GM19324 (cell line): ENCODE results near the gene CCDC124.
"Not testable (repeated sequence)": the region's sequence is repeated elsewhere in the genome, so short reads cannot be mapped to it uniquely, and the experiment has no call there.

Source experiments
- ATAC-seq: cut with Tn5 transposase; IDR thresholded peaks from one replicate; pipeline ENCODE4 v1.9.1; 2021; ENCODE audit warnings: mild to moderate bottlenecking, moderate library complexity; ENCODE audit not compliant: unreplicated experiment, low FRiP score

CCDC124 gene

GRCh38 chr19:17932485-17933338 is at the start of gene CCDC124:
Gene CCDC124, plus strand, starts transcription at chr19:17933015. Its CDS starts 3,406 bp downstream, at chr19:17936421.
- peak; percentile 93 for ATAC-seq

DNA sequence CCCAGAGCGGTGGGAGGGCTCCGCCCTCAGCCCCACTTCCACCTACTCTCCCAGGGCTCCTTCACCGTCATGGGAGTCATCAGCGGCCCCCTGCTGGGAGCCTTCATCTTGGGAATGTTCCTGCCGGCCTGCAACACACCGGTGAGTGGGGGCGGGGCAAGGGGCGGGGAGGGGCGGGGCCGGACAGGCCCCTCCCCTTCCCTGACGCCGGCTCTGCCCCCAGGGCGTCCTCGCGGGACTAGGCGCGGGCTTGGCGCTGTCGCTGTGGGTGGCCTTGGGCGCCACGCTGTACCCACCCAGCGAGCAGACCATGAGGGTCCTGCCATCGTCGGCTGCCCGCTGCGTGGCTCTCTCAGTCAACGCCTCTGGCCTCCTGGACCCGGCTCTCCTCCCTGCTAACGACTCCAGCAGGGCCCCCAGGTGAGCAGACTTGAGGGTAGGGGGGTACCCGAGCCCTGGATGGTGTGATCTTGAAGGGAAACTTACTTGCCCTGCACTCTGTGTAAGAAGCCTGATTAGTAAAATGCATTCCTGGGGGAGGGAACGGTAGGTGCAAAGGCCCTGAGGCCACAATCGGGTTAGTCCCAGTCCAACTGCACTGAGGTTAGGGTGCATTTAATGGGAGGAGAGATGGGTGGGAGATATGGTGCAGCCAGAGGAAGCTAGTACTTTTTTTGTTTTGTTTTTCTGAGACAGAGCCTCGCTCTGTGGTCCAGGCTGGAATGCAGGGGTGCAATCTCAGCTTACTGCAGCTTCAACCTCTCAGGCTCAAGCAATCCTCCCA is 49.0 kb upstream of the CCDC124 start:
- ATAC-seq, result no peak

DNA sequence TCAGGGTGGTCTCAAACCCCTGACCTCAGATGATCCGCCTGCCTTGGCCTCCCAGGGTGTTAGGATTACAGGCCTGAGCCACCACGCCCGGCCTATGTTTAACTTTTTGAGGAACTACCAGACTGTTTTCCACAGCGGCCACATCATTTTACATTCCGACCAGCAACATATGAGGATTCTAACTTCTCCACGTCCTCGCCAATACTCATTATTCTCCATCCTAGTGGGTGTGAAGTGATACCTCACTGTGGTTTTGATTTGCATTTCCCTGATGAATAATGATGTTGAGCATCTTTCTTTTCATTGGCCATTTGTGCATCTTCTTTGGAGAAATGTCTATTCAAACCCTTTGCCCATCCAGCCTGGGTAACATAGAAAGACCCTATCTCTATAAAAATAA is 46.3 kb upstream of the CCDC124 start:
- ATAC-seq, result no peak

- ATAC-seq, result not testable (repeated sequence)
Observed at GRCh38 chr19:17887221-17887620, 45.6 kb upstream of the CCDC124 start.

DNA sequence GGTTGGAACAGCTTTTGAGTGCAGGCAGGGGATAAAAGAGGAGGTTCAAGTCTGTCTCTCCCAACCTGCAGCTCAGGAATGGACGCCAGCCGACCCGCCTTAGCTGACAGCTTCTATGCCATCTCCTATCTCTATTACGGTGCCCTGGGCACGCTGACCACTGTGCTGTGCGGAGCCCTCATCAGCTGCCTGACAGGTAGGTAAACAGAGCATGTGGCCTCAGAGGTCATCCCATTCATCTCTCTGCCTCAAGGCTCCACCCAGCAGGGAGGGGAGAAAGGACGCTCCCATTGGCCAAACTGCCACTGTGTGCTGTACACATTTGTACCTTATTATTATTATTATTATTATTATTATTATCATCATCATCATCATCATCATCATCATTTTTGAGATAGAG is 44.6 kb upstream of the CCDC124 start:
- no peak for ATAC-seq

- no peak for ATAC-seq
Observed at GRCh38 chr19:17889609-17890214, 43.1 kb upstream of the CCDC124 start.

DNA sequence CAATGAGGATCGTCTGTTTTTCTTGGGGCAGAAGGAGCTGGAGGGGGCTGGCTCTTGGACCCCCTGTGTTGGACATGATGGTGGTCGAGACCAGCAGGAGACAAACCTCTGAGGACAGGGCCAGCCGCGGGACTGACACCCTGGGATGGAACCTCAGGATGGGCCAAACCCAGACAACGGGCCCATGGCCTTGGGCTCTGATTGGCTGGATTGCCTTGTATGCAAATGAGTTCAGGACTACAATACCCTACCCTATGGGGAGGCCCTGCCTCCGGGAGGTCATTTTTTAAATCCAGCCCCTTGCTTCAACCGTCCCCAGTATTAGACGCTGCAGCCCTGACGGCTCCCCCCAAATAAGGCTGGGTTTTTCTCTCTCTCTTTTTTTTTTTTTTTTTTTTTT is 39.0 kb upstream of the CCDC124 start:
- no peak for ATAC-seq

GRCh38 chr19:17902701-17903100 is 30.1 kb upstream of the CCDC124 start:
- no peak for ATAC-seq

- no peak for ATAC-seq
Observed at GRCh38 chr19:17908244-17908643, 24.6 kb upstream of the CCDC124 start.

GRCh38 chr19:17909003-17909732 is 23.6 kb upstream of the CCDC124 start:
- ATAC-seq, result no peak

GRCh38 chr19:17910791-17911360 is 21.9 kb upstream of the CCDC124 start:
- no peak for ATAC-seq

DNA sequence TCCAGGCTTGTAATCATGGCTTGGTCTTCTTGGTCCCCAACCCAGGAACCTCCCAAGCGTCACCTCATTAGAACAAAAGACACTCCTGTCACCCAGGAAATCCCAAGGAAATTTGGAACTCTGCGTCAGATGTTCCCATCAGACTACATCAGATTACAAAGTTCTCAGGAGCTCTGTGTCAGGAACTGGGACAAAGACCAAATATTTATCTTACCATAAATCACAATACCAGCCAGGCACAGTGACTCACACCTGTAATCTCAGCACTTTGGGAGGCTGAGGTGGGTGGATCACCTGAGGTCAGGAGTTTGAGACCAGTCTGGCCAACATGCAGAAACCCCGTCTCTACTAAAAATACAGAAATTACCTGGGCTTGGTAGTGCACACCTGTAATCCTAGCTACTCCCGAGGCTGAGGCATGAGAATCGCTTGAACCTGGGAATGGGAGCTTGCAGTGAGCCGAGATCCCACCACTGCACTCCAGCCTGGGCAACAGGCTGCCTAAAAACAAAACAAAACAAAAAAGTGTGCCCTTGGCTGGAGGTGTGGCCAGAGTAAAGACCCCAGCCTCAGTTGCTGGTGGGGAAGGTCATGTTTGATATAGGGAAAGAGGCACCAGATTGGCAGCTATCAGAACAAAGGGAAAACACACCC is 16.7 kb upstream of the CCDC124 start:
- ATAC-seq, result no peak

GRCh38 chr19:17918151-17918550 is 14.7 kb upstream of the CCDC124 start:
- not testable (repeated sequence) for ATAC-seq

GRCh38 chr19:17919122-17919521 is 13.7 kb upstream of the CCDC124 start:
- not testable (repeated sequence) for ATAC-seq

DNA sequence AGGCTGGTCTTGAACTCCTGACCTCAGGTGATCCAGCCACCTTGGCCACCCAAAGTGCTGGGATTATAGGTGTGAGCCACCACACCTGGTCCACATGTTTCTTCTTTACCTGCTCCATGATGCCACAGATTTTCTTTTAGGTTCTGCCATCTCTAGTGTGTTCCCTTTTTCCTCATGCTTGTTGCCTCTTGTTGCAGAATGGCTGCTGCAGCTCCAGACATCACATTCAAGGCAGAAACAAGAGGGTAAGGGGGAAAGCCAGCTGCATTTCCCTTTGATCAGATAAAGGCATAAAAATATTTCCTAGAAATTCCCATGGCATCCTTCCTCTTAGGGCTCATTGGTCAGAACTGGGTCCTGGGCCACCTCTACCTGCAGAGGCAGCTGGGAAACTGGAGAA is 12.3 kb upstream of the CCDC124 start:
- no peak for ATAC-seq

GRCh38 chr19:17922138-17922537 is 10.7 kb upstream of the CCDC124 start:
- no peak for ATAC-seq

- ATAC-seq, result no peak
Observed at GRCh38 chr19:17926044-17926443, 6.8 kb upstream of the CCDC124 start.

- ATAC-seq, result no peak
Observed at GRCh38 chr19:17929056-17929455, 3.8 kb upstream of the CCDC124 start.

DNA sequence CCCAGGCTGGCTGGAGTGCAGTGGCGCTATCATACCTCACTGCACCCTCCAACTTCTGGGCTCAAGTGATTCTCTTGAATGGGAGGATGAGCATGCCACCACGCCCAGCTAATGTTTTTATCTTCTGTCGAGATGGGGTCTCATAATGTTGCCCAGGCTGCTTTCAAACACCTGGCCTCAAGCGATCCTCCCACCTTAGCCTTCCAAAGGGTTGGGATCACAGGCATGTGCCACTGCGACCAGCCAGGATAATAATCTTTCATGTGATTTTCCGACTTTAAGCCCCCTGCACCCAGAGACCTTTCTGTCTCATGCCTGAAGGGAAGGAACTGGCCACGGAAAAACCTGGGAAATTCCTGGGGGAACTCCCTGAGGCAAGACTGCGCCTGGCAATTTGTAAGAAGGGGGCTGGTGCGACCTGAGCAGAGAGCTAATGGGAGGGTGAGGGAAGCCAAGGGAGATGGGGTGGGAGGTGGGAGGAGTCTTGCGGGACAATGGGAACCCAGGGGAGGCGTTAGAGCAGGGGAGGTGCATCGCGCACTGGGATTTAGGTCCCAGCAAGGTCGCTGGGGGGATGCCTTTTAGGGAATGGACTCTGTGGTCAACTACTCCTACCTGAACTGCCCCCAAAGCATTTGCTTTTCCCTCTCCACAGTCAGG is 1.2 kb upstream of the CCDC124 start:
- ATAC-seq, result no peak
